SU-DHL-6 (cell line): ENCODE data around the gene ROR1.

Experiments
- CTCF ChIP-seq: fragments of 200-600 bp; sonication (generic); IDR thresholded peaks from one replicate; pipeline ENCODE4 v1.5.1; 2017; ENCODE audit warnings: antibody characterized with exemption, mild to moderate bottlenecking, low read length, moderate library complexity; ENCODE audit not compliant: insufficient read depth, poor library complexity, severe bottlenecking
- EZH2phosphoT487 ChIP-seq: fragments of 200-600 bp; sonication (generic), shearing (Covaris generic); conservative IDR thresholded peaks from 2 replicates; pipeline ENCODE4 v1.6.1; 2018; ENCODE audit warnings: mild to moderate bottlenecking, antibody characterized with exemption, low read length, moderate library complexity, mixed read lengths

GRCh38 chr1:63795455-63795854 lies 21.6 kb downstream of the ROR1 start:
- TF ChIP-seq CTCF (no peak), EZH2phosphoT487 (no peak)
